Measurements from ENCODE around the gene HARBI1. TPM values are rescaled to one million over a fixed set of nuclear protein-coding genes. Genes with fewer than 3 reads are reported as not detected.

The HARBI1 gene
- total RNA-seq, 1 donor from 2014 or later = 5.3 TPM

DNA sequence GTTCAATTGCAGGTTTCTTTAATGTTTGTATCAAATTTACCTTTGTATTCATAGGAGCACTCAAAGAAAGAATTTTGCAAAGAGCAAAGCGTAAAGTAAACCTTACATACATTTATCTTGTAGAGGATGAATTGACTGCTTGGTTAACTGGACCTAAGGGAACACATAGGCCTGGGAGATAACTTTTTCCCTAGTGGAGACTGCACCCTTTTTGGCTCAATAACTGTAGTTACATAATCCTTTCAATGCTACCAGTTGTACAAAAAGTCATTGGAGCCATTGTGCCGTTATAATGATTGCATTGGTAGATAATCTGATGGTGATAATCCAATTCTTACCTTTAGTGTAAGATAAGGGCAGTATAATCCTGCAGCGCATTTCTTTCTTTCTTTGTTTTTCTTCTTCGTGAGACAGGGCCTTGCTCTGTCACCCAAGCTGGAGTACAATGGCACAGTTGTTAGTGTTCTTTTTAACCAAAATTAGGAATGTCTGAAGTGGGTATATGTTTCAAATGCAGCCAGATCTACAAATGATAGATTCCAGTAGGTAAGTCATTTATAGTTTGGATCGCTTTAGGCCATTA lies 18.6 kb upstream of the HARBI1 start:
- H3K36me3 ChIP-seq = no peaks in the 10 kb centered on the region
- H4K20me1 ChIP-seq (ENCODE audit: low read depth) = no peaks in the 10 kb centered on the region
- no peak overlapping the region for H3K27ac Mint-ChIP-seq
- no peak for DNase-seq (ENCODE audit: low spot score)
- H3K4me1 ChIP-seq = no peaks in the 10 kb centered on the region
- H3K9me3 ChIP-seq (ENCODE audit: low read depth) = no peaks in the 10 kb centered on the region
- H3K36me3 Mint-ChIP-seq = peaks cover 4% of the 10 kb centered on the region
- H2AFZ ChIP-seq (replicated peaks) = no peak overlapping the region
- H3K27me3 ChIP-seq = no peaks in the 10 kb centered on the region
- no peak overlapping the region for H3K9ac ChIP-seq
- no peaks in the 10 kb centered on the region for H3K9me3 Mint-ChIP-seq
- no peaks in the 10 kb centered on the region for H3K4me1 Mint-ChIP-seq
- no peak overlapping the region for H3K4me3 ChIP-seq
- H3F3A ChIP-seq (ENCODE audit: low read depth) = no peaks in the 10 kb centered on the region
- H3K27me3 Mint-ChIP-seq (ENCODE audit: insufficient read depth, low read depth) = no peaks in the 10 kb centered on the region
- no peak overlapping the region for H3K4me3 Mint-ChIP-seq
- H3K79me2 ChIP-seq (ENCODE audit: low read depth) = peaks cover 4% of the 10 kb centered on the region
- no peak for TF ChIP-seq EZH2phosphoT487 (IDR thresholded peaks at IDR 0.05)
- TF ChIP-seq, protein P1, sequence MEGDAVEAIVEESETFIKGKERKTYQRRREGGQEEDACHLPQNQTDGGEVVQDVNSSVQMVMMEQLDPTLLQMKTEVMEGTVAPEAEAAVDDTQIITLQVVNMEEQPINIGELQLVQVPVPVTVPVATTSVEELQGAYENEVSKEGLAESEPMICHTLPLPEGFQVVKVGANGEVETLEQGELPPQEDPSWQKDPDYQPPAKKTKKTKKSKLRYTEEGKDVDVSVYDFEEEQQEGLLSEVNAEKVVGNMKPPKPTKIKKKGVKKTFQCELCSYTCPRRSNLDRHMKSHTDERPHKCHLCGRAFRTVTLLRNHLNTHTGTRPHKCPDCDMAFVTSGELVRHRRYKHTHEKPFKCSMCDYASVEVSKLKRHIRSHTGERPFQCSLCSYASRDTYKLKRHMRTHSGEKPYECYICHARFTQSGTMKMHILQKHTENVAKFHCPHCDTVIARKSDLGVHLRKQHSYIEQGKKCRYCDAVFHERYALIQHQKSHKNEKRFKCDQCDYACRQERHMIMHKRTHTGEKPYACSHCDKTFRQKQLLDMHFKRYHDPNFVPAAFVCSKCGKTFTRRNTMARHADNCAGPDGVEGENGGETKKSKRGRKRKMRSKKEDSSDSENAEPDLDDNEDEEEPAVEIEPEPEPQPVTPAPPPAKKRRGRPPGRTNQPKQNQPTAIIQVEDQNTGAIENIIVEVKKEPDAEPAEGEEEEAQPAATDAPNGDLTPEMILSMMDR (IDR thresholded peaks at IDR 0.05) = no peak
- TF ChIP-seq EZH2 (IDR thresholded peaks at IDR 0.05) = no peak
- no peak overlapping the region for H3K27ac ChIP-seq
- H3K4me2 ChIP-seq = no peak overlapping the region

DNA sequence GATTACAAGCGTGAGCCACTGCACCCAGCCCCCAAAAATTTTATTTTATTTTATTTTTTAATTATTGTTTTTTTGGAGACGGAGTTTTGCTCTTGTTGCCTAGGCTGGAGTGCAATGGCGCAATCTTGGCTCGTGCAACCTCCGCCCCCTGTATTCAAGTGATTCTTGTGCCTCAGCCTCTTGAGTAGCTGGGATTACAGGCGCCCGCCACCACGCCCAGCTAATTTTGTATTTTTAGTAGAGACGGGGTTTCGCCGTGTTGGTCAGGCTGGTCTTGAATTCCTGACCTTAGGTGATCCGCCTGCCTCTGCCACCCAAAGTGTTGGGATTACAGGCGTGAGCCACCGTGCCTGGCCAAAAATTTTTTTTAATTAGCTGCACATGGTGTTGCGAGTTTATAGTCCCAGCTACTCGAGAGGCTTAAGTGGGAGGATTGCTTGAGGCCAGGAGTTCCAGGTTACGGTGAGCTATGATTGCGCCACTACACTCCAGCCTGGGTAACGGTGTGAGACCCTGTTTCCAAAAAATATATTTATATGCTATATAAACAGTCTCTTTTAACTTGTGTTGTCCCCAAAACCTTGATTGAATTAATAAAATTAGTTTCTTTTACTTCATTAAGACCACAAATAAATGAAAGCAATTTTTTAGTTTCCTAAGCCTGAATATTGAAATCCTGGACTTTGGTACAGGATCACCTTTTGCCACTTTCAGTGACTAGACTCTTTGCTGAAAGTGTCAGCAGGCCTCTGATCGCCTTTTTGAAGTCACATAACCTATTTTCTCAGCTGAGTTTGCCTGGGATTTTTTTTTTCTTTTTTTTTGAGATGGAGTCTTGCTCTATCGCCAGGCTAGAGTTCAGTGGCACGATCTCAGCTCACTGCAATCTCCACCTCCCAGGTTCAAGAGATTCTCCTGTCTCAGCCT lies 16.5 kb upstream of the HARBI1 start:
- Mint-ChIP-seq H3K4me3 (no peak overlapping the region), H3K27me3 (ENCODE audit: insufficient read depth, low read depth) (no peaks in the 10 kb centered on the region), H3K4me1 (no peaks in the 10 kb centered on the region), H3K9me3 (no peaks in the 10 kb centered on the region), H3K27ac (no peak overlapping the region), H3K36me3 (no peaks in the 10 kb centered on the region)
- Histone ChIP-seq H3K9me3 (ENCODE audit: low read depth) (no peaks in the 10 kb centered on the region), H3K4me1 (no peaks in the 10 kb centered on the region), H3K9ac (no peak overlapping the region), H4K20me1 (ENCODE audit: low read depth) (peaks cover 4% of the 10 kb centered on the region), H3K79me2 (ENCODE audit: low read depth) (peaks cover 4% of the 10 kb centered on the region), H3K4me2 (no peak overlapping the region), H3F3A (ENCODE audit: low read depth) (no peaks in the 10 kb centered on the region), H3K4me3 (no peak overlapping the region), H3K27ac (no peak overlapping the region), H3K36me3 (no peaks in the 10 kb centered on the region), H2AFZ (replicated peaks) (no peak overlapping the region), H3K27me3 (no peaks in the 10 kb centered on the region)
- no peak for TF ChIP-seq EZH2phosphoT487 (IDR thresholded peaks at IDR 0.05)
- TF ChIP-seq, protein P1 (IDR thresholded peaks at IDR 0.05) = no peak
- TF ChIP-seq EZH2 (IDR thresholded peaks at IDR 0.05) = no peak
- no peak for DNase-seq (ENCODE audit: low spot score)

DNA sequence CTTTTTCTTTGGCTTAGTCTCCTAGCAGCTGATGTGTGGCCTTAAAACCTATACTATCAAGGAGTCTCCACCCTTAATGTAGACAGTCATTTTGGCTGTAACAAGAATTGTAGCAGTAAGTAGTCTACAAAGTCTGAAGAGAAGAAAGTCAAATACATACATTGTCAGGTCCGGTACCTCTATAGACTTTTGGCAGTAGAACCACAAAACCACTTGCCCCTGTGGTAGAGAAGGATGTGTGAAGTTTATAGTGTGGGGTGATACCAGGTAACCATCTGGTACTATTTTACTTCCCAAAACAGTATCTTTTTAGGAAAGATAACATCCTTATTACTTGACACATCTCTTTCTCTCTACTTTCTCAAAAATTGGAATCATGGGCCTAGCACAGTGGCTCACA lies 15.5 kb upstream of the HARBI1 start:
- H3F3A ChIP-seq (ENCODE audit: low read depth) = no peaks in the 10 kb centered on the region
- H3K4me2 ChIP-seq = no peak overlapping the region
- no peaks in the 10 kb centered on the region for H3K27me3 Mint-ChIP-seq (ENCODE audit: insufficient read depth, low read depth)
- no peaks in the 10 kb centered on the region for H3K27me3 ChIP-seq
- no peaks in the 10 kb centered on the region for H3K4me1 ChIP-seq
- no peaks in the 10 kb centered on the region for H3K9me3 Mint-ChIP-seq
- H3K9me3 ChIP-seq (ENCODE audit: low read depth) = no peaks in the 10 kb centered on the region
- H3K27ac Mint-ChIP-seq = no peak overlapping the region
- no peak overlapping the region for H3K9ac ChIP-seq
- H4K20me1 ChIP-seq (ENCODE audit: low read depth) = peaks cover 8% of the 10 kb centered on the region
- H3K36me3 Mint-ChIP-seq = no peaks in the 10 kb centered on the region
- no peak for TF ChIP-seq EZH2 (IDR thresholded peaks at IDR 0.05)
- TF ChIP-seq, protein P1 (IDR thresholded peaks at IDR 0.05) = no peak
- no peak for DNase-seq (ENCODE audit: low spot score)
- no peak overlapping the region for H3K4me3 Mint-ChIP-seq
- no peaks in the 10 kb centered on the region for H3K36me3 ChIP-seq
- no peaks in the 10 kb centered on the region for H3K4me1 Mint-ChIP-seq
- peaks cover 10% of the 10 kb centered on the region for H3K79me2 ChIP-seq (ENCODE audit: low read depth)
- H3K27ac ChIP-seq = no peak overlapping the region
- H3K4me3 ChIP-seq = no peak overlapping the region
- H2AFZ ChIP-seq (replicated peaks) = no peak overlapping the region

All from neural progenitor cell (in vitro differentiated cells).